GM12878 (cell line): ENCODE results near the gene INSC.

ENCODE experiments used
- ATF2 ChIP-seq: IDR thresholded peaks from 2 replicates; pipeline ENCODE4 v1.6.1; 2012; ENCODE audit warnings: low read length, inconsistent platforms
- CTCF ChIP-seq, 3 experiments: IDR thresholded peaks in 2 of 3; conservative IDR thresholded peaks in 1 of 3; 2 replicates each; pipeline ENCODE4 v1.5.1; 2011; ENCODE audit warnings: low read depth in 3 of 3, low read length in 3 of 3, mild to moderate bottlenecking in 3 of 3, control low read depth in 2 of 3, moderate library complexity in 2 of 3, inconsistent platforms in 1 of 3, mixed read lengths in 1 of 3; ENCODE audit not compliant: control insufficient read depth in 2 of 3, insufficient read depth in 1 of 3; ENCODE audit errors: extremely low read depth in 1 of 3
- PAX5 ChIP-seq: IDR thresholded peaks from 2 replicates; pipeline ENCODE4 v1.6.1; 2011; ENCODE audit warnings: low read depth, low read length, borderline replicate concordance
- SREBF2 ChIP-seq: IDR thresholded peaks from 2 replicates; pipeline ENCODE4 v1.6.1; 2012; ENCODE audit warnings: mild to moderate bottlenecking, low read length
- SUZ12 ChIP-seq: fragments of 200-600 bp; sonication (generic); IDR thresholded peaks from one replicate; pipeline ENCODE4 v1.6.1; 2018; ENCODE audit warnings: antibody characterized with exemption, mild to moderate bottlenecking; ENCODE audit not compliant: unreplicated experiment
- ZNF274 ChIP-seq: IDR thresholded peaks from one replicate; pipeline ENCODE4 v1.8.0; 2011; ENCODE audit not compliant: insufficient read length, insufficient read depth
- TF ChIP-seq, protein P1 (sequence below): IDR thresholded peaks from 2 replicates; pipeline ENCODE4 v1.6.1; 2011; ENCODE audit warnings: mild to moderate bottlenecking, low read depth, low read length, moderate library complexity; ENCODE audit not compliant: insufficient replicate concordance

- TF ChIP-seq CTCF (IDR thresholded peaks at IDR 0.05 in 2 of 3, conservative IDR thresholded peaks at IDR 0.05 in 1 of 3; ENCODE audit: control insufficient read depth in 2 of 3, extremely low read depth in 1 of 3, insufficient read depth in 1 of 3, low read depth in 3 of 3, low read length in 3 of 3): no peak
- TF ChIP-seq ATF2: no peak
- TF ChIP-seq, protein P1, sequence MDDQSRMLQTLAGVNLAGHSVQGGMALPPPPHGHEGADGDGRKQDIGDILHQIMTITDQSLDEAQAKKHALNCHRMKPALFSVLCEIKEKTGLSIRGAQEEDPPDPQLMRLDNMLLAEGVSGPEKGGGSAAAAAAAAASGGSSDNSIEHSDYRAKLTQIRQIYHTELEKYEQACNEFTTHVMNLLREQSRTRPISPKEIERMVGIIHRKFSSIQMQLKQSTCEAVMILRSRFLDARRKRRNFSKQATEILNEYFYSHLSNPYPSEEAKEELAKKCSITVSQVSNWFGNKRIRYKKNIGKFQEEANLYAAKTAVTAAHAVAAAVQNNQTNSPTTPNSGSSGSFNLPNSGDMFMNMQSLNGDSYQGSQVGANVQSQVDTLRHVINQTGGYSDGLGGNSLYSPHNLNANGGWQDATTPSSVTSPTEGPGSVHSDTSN: no peak
- TF ChIP-seq ZNF274: no peak
- TF ChIP-seq PAX5: no peak
- no peak for TF ChIP-seq SUZ12
- no peak for TF ChIP-seq SREBF2
Measured at GRCh38 chr11:15161790-15162189, 47.1 kb downstream of the INSC start.
